K562 (cell line): Measurements from ENCODE around the gene PRKCQ. TPM values are rescaled to one million over a fixed set of nuclear protein-coding genes. Genes with fewer than 3 reads are reported as not detected.

Experiments used
- ARID3B ChIP-seq: fragments of 250-450 bp; sonication (Bioruptor Pico); IDR thresholded peaks from 2 replicates; pipeline ENCODE4 v1.4.0; 2020; ENCODE audit warnings: borderline replicate concordance
- ATF6 ChIP-seq: sonication (generic); formaldehyde crosslinking; IDR thresholded peaks from 2 replicates; pipeline ENCODE4 v1.4.0; 2020; ENCODE audit warnings: mild to moderate bottlenecking, missing genetic modification reagents
- CHAMP1 ChIP-seq: fragments of 450-650 bp; IDR thresholded peaks from 2 replicates; pipeline ENCODE4 v1.6.1; 2016; ENCODE audit warnings: mild to moderate bottlenecking
- HDAC6 ChIP-seq: IDR thresholded peaks from 2 replicates; pipeline ENCODE4 v1.6.1; 2012; ENCODE audit warnings: low read depth, mild to moderate bottlenecking, control low read depth, inconsistent platforms, low read length, moderate library complexity
- MAX ChIP-seq: sonication (generic); formaldehyde crosslinking; IDR thresholded peaks from 2 replicates; pipeline ENCODE4 v1.9.0; 2022; ENCODE audit warnings: mild to moderate bottlenecking, missing genetic modification reagents
- MAZ ChIP-seq, 2 experiments: fragments of 450-650 bp in 1 of 2; sonication (generic) in 1 of 2; formaldehyde crosslinking; IDR thresholded peaks in 1 of 2; conservative IDR thresholded peaks in 1 of 2; 2 replicates each; pipeline versions ENCODE4 v1.4.0 to v1.5.0; 2020; ENCODE audit warnings: mild to moderate bottlenecking in 1 of 2, missing genetic modification reagents in 1 of 2
- PHF8 ChIP-seq: fragments of 200-600 bp; sonication (generic); IDR thresholded peaks from 2 replicates; pipeline ENCODE4 v1.6.1; 2012; ENCODE audit warnings: mixed run types, mild to moderate bottlenecking, inconsistent platforms, low read length, moderate library complexity, borderline replicate concordance
- TAF1 ChIP-seq: IDR thresholded peaks from 2 replicates; pipeline ENCODE4 v1.6.1; 2011; ENCODE audit warnings: mild to moderate bottlenecking, low read length, moderate library complexity; ENCODE audit not compliant: insufficient read depth, control insufficient read depth, severe bottlenecking; ENCODE audit errors: extremely low read depth
- TAF7 ChIP-seq: fragments of 450-650 bp; IDR thresholded peaks from 2 replicates; pipeline ENCODE4 v1.6.1; 2016; ENCODE audit warnings: missing genetic modification characterization, missing compliant biosample characterization
- TFAP4 ChIP-seq: sonication (generic); formaldehyde crosslinking; IDR thresholded peaks from 2 replicates; pipeline ENCODE4 v1.8.0; 2022; ENCODE audit warnings: missing genetic modification reagents, mild to moderate bottlenecking, moderate library complexity, borderline replicate concordance
- TRIM24 ChIP-seq, 2 experiments: fragments of 450-650 bp; IDR thresholded peaks; 2 replicates each; pipeline ENCODE4 v1.6.1; 2016
- ZNF639 ChIP-seq, 2 experiments: fragments of 200-800 bp in 1 of 2; sonication (Bioruptor generic) in 1 of 2; sonication (generic) in 1 of 2; formaldehyde crosslinking in 1 of 2; IDR thresholded peaks in 1 of 2; conservative IDR thresholded peaks in 1 of 2; 2 replicates each; pipeline versions ENCODE4 v1.5.0 to v1.6.1; 2016 to 2020; ENCODE audit warnings: missing compliant biosample characterization in 1 of 2, missing genetic modification characterization in 1 of 2, missing genetic modification reagents in 1 of 2
- ZNF75A ChIP-seq: fragments of 450-650 bp; formaldehyde crosslinking; IDR thresholded peaks from 2 replicates; pipeline ENCODE4 v1.4.0; 2020; ENCODE audit warnings: mild to moderate bottlenecking
- polyA plus RNA-seq, 8 experiments: library from polyadenylated mRNA; depleted of rRNA in 4 of 8; stranded (reverse) in 5 of 8; unstranded in 3 of 8; fragments of >200 nt; fragmentation: Nextera tagmentation in 2 of 8; fragmentation: Illumina TruSeq in 1 of 8; extraction: Ambion mirVana in 2 of 8; extraction: Trizol in 1 of 8; gene quantifications; 2 replicates each; pipeline versions ENCODE4 v1.2.1 to v1.2.3, GENCODE V29; 2011 to 2014; ENCODE audit warnings: inconsistent platforms in 1 of 8, missing spikeins in 1 of 8
- total RNA-seq, 7 experiments: library from RNA; depleted of rRNA in 6 of 7; stranded (reverse); fragments of >200 nt in 6 of 7; fragmentation: Illumina TruSeq in 2 of 7; extraction: Trizol in 2 of 7; gene quantifications; 2 replicates each; pipeline versions ENCODE4 v1.2.1 to v1.2.3, GENCODE V29; 2011 to 2021; ENCODE audit warnings: low replicate concordance in 1 of 7
- TF ChIP-seq, protein P1 (sequence below), 2 experiments: fragments of 450-650 bp; conservative IDR thresholded peaks; 2 replicates each; pipeline ENCODE4 v1.6.1; 2017; ENCODE audit warnings: mild to moderate bottlenecking in 2 of 2, moderate library complexity in 2 of 2

PRKCQ gene
- total and polyA plus RNA-seq, 9 of the 15 experiments (the other 6 are each of a cell fraction or from before 2014, with no cell fraction given): 4.4 to 23.3 (median 14.6) TPM

DNA sequence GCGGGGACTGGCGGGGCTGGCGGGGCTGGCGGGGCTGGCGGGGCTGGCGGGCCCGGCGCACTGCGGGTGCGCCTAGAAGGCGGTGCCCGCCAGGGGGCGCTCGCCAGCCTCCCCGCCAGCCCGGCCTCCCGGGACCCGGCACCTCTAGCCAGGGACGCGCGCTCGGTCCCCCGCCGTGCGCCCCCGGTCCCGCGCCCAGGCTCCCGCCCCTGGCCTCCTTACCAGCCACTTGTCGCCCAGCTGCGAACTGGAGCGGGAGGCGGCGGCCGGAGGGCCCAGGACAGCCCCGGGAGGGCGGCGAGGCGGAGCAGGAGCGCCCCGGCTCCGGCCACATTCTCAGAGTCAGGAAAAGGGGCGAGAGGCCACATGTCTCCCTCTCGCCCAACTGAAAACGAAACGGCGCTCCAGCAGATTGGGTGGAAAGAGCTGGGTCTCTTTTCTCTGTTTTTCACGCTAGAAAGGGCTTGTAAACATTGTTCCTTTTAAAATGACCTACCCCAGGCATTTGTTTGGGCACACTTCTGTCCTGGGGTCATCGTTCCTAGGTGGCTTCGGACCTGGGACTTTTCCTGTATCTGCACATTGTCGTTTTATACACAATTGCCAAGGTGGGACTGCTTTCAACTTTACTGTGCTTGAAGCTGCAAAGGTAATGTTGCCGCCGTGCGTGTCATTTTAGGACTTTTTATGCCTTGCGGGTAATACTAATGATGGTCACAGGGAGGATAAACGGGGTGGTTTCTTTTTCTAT is 378 bp upstream of the PRKCQ start (continued):
- TF ChIP-seq CHAMP1 (no peak), ARID3B (no peak), MAZ (CRISPR knock-in tag; conservative IDR thresholded peaks at IDR 0.05 in 1 of 2, IDR thresholded peaks at IDR 0.05 in 1 of 2) (peak; percentile 57 to 89), ZNF75A (CRISPR knock-in tag) (no peak), TRIM24 (IDR thresholded peaks at IDR 0.05) (no peak), MAX (CRISPR knock-in tag) (peak; percentile 72), ATF6 (CRISPR knock-in tag) (no peak), PHF8 (peak; percentile 86; the same call in 1 of the 2 replicates), HDAC6 (no peak), TAF1 (peak; percentile 96), ZNF639 (CRISPR knock-in tag; conservative IDR thresholded peaks at IDR 0.05 in 1 of 2, IDR thresholded peaks at IDR 0.05 in 1 of 2) (peak in 1 of 2 experiments; percentile 85; a peak in 2 of 4 replicates), TFAP4 (CRISPR knock-in tag) (peak; percentile 88), TAF7 (tag) (peak; percentile 45; the same call in 1 of the 2 replicates)
- TF ChIP-seq, protein P1, sequence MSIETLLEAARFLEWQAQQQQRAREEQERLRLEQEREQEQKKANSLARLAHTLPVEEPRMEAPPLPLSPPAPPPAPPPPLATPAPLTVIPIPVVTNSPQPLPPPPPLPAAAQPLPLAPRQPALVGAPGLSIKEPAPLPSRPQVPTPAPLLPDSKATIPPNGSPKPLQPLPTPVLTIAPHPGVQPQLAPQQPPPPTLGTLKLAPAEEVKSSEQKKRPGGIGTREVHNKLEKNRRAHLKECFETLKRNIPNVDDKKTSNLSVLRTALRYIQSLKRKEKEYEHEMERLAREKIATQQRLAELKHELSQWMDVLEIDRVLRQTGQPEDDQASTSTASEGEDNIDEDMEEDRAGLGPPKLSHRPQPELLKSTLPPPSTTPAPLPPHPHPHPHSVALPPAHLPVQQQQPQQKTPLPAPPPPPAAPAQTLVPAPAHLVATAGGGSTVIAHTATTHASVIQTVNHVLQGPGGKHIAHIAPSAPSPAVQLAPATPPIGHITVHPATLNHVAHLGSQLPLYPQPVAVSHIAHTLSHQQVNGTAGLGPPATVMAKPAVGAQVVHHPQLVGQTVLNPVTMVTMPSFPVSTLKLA (conservative IDR thresholded peaks at IDR 0.05): peak; percentile 37 to 72; a peak in 3 of 4 replicates
